ENCODE measurements around the gene EDN1. TPM values are rescaled to one million over a fixed set of nuclear protein-coding genes. Genes with fewer than 3 reads are reported as not detected.

EDN1 gene
- total RNA-seq, 1 experiment from 2014 or later: 15.1 TPM

GRCh38 chr6:12314751-12315150 is 24.6 kb downstream of the EDN1 start:
- Histone ChIP-seq H3K27ac (ENCODE audit: low read length) (peak overlapping the region; percentile 90), H3K4me1 (ENCODE audit: control insufficient read depth, insufficient read depth, low read length) (peaks cover 27% of the 10 kb centered on the region), H3K9me3 (ENCODE audit: control insufficient read depth, insufficient read depth, low read depth, low read length) (peaks cover 15% of the 10 kb centered on the region), H3K27me3 (ENCODE audit: control insufficient read depth, insufficient read depth, low read length) (no peaks in the 10 kb centered on the region), H3K4me3 (ENCODE audit: low read depth in 2 of 2, low read length in 2 of 2) (peak overlapping the region; percentile 16 to 45; a peak in 3 of 4 replicates), H3K36me3 (ENCODE audit: control insufficient read depth, insufficient read depth, low read length) (no peaks in the 10 kb centered on the region)
- TF ChIP-seq CTCF (IDR thresholded peaks at IDR 0.05) (no peak), SIN3A (IDR thresholded peaks at IDR 0.05; ENCODE audit: borderline replicate concordance, insufficient read depth, low read depth, low read length) (no peak), TCF7L2 (IDR thresholded peaks at IDR 0.05; ENCODE audit: low read depth, low read length) (no peak), REST (IDR thresholded peaks at IDR 0.05; ENCODE audit: insufficient read depth in 1 of 2, low read depth in 2 of 2, low read length in 1 of 2) (no peak), POLR2AphosphoS5 (IDR thresholded peaks at IDR 0.05; ENCODE audit: low read depth, low read length) (no peak)
- no peak for DNase-seq (ENCODE audit: low read depth, low spot score)
- ATAC-seq: peak; percentile 30
- ChIA-PET CTCF (interaction anchor here (0.6 to 0.7 kb wide), 2 partner anchors 40 to 347 kb away, joined by 3 read pairs; no protein-coding TSS in a partner anchor), POLR2A (interaction anchor here (0.6 to 0.9 kb wide), 3 partner anchors 14 to 20 kb away, joined by 3 to 7 read pairs (median 3); no protein-coding TSS in a partner anchor)
- intact Hi-C loops (cut with micrococcal nuclease; ENCODE audit: unreplicated experiment) (loop anchor here (5.0 to 10.0 kb wide), 2 partner anchors 180 to 288 kb away; no protein-coding TSS in a partner anchor), in situ Hi-C loops (cut with HindIII; ENCODE audit: low pct_unique_long_range_greater_than_20kb, low sequenced_read_pairs) (no loop called here)
- BruUV-seq (replicated peaks): TSS peak; percentile 93

- intact Hi-C loops (cut with micrococcal nuclease; ENCODE audit: unreplicated experiment) (loop anchor here (10.0 kb wide), 1 partner anchor 179 kb away; no protein-coding TSS in a partner anchor), in situ Hi-C loops (cut with HindIII; ENCODE audit: low pct_unique_long_range_greater_than_20kb, low sequenced_read_pairs) (no loop called here)
- POLR2A ChIA-PET: interaction anchor here (0.6 kb wide), 1 partner anchor 17 kb away, joined by 3 read pairs; no protein-coding TSS in a partner anchor
- no peaks in the 10 kb centered on the region for H3K27me3 ChIP-seq (ENCODE audit: control insufficient read depth, insufficient read depth, low read length)
- peak overlapping the region; percentile 90 for H3K27ac ChIP-seq (ENCODE audit: low read length)
- ATAC-seq (no peak), DNase-seq (ENCODE audit: low read depth, low spot score) (no peak)
- BruUV-seq (replicated peaks): no TSS peak
- peaks cover 16% of the 10 kb centered on the region for H3K9me3 ChIP-seq (ENCODE audit: control insufficient read depth, insufficient read depth, low read depth, low read length)
- no peak overlapping the region for H3K4me3 ChIP-seq (ENCODE audit: low read depth in 2 of 2, low read length in 2 of 2)
- H3K36me3 ChIP-seq (ENCODE audit: control insufficient read depth, insufficient read depth, low read length): no peaks in the 10 kb centered on the region
- CTCF ChIA-PET: interaction anchor here (0.6 kb wide), 1 partner anchor 346 kb away, joined by 3 read pairs; no protein-coding TSS in a partner anchor
- TF ChIP-seq CTCF (IDR thresholded peaks at IDR 0.05): no peak
- TF ChIP-seq TCF7L2 (IDR thresholded peaks at IDR 0.05; ENCODE audit: low read depth, low read length): no peak
- no peak for TF ChIP-seq SIN3A (IDR thresholded peaks at IDR 0.05; ENCODE audit: borderline replicate concordance, insufficient read depth, low read depth, low read length)
- TF ChIP-seq POLR2AphosphoS5 (IDR thresholded peaks at IDR 0.05; ENCODE audit: low read depth, low read length): no peak
- no peak for TF ChIP-seq REST (IDR thresholded peaks at IDR 0.05; ENCODE audit: insufficient read depth in 1 of 2, low read depth in 2 of 2, low read length in 1 of 2)
- peaks cover 27% of the 10 kb centered on the region for H3K4me1 ChIP-seq (ENCODE audit: control insufficient read depth, insufficient read depth, low read length)
Observed at GRCh38 chr6:12315292-12316081, 25.3 kb downstream of the EDN1 start.

Data from Panc1 (cell line).